GM12872 (cell line): ENCODE data around the gene BLOC1S1.
A peak's percentile ranks its signal among the peaks of the same experiment; 100 is the strongest.

ENCODE experiments used
- TF ChIP-seq, protein P1 (sequence below): IDR thresholded peaks from 3 replicates; pipeline ENCODE4 v1.5.1; 2011; ENCODE audit warnings: low read depth, mild to moderate bottlenecking, low read length, moderate library complexity; ENCODE audit not compliant: insufficient read depth

The BLOC1S1 gene

DNA sequence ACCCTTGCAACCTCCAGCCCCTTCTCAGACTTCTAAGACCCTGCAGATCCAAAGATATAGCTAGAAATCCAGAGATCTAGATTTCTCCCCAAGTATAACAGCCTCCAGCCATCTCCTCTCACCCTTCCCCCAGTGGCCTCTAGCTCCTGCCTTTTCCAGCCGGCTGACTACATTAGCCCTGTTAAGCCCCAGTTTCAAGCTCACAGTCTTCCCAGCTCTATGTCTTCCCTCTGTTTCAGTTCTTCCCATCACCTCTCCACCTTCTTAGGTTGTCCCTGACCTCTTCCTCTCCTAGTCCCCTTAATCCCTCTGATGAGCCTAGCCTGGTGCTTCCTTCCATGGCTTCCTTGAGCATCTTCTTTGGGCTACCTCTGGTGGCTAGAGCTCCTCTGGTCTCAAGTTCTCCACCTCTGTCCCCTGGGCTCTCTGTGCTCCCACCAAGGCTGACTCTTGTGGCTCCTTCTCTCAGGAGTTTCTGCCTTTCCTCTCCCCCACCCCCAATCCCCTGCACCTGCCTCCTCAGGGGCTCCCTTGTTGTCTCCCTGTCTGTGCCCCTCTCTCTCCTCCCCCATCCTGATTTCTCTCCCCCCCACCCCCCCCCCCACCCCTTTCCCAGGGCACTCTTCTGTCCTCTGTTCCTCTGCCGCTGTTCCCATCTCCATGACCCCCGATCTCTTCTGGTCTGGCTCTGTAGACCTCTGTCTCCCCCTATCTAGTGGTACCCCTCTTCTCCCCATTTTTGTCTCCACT lies 26.3 kb downstream of the BLOC1S1 start:
- TF ChIP-seq, protein P1, sequence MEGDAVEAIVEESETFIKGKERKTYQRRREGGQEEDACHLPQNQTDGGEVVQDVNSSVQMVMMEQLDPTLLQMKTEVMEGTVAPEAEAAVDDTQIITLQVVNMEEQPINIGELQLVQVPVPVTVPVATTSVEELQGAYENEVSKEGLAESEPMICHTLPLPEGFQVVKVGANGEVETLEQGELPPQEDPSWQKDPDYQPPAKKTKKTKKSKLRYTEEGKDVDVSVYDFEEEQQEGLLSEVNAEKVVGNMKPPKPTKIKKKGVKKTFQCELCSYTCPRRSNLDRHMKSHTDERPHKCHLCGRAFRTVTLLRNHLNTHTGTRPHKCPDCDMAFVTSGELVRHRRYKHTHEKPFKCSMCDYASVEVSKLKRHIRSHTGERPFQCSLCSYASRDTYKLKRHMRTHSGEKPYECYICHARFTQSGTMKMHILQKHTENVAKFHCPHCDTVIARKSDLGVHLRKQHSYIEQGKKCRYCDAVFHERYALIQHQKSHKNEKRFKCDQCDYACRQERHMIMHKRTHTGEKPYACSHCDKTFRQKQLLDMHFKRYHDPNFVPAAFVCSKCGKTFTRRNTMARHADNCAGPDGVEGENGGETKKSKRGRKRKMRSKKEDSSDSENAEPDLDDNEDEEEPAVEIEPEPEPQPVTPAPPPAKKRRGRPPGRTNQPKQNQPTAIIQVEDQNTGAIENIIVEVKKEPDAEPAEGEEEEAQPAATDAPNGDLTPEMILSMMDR, result no peak

DNA sequence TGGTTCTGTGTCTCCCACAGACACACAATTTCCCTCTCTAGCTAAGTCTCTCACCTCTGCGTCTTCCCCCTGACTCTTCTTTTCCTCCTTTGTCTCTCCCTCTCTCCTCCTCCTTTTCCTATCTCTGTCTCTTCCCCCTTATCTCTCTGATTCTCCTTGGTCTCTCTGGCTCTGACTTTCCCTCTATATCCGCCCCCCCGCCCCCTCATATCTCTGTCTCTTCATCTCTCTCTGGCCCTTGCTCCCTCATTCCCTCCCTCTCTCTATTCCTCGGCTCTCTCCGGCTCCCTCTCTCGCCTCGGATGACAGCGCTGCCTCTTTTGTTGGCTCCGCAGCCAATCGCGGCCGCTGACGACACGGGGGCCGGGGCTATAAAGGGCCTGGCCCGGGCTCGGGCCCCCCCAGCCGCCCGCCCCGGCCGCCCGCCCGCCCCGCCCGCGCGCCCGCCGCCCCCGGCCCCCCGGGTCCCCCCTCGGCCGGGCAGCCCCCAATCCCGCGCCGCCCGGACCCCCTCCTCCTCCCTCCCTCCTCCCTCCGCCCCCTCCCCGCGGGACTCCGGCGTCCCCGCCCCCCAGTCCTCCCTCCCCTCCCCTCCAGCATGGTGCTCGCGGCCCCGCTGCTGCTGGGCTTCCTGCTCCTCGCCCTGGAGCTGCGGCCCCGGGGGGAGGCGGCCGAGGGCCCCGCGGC lies 27.0 kb downstream of the BLOC1S1 start, which contains the start of gene GDF11:
GDF11 (plus strand) TSS at position 404 of the 687 bp plus-strand sequence; CDS start at position 599, 195 bp downstream.
- TF ChIP-seq, protein P1, result no peak

DNA sequence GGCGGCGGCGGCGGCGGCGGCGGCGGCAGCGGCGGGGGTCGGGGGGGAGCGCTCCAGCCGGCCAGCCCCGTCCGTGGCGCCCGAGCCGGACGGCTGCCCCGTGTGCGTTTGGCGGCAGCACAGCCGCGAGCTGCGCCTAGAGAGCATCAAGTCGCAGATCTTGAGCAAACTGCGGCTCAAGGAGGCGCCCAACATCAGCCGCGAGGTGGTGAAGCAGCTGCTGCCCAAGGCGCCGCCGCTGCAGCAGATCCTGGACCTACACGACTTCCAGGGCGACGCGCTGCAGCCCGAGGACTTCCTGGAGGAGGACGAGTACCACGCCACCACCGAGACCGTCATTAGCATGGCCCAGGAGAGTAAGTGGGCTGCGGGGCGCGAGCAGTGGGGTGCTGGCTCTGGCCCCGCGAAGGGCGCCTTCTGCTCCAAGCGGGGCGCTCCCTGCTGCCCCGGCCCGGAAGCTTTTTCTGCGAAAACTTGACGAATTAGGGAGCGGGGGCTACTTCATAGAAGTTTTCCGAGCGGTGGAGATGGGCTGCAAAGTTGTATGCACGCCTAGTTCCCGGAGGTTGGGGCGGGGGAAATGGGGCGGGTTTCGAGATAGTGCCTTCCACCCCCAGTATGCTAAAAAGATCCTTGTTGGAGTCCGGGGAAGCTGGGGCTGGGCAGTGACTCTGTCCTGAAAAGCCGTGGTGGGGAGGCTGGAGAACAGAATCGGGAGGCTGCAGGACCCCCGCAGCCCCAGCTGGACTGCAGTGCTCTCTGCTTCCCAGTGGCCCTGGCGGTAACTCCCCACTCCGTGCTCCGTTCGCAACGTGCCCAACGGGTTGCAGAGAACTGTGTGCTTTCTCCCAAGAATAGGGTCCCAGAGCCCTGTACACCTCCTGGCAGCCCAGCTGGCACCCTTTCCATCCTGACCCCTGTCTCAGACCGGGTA lies 27.8 kb downstream of the BLOC1S1 start:
- TF ChIP-seq, protein P1, result peak; percentile 21; the same call in 2 of the 3 replicates

DNA sequence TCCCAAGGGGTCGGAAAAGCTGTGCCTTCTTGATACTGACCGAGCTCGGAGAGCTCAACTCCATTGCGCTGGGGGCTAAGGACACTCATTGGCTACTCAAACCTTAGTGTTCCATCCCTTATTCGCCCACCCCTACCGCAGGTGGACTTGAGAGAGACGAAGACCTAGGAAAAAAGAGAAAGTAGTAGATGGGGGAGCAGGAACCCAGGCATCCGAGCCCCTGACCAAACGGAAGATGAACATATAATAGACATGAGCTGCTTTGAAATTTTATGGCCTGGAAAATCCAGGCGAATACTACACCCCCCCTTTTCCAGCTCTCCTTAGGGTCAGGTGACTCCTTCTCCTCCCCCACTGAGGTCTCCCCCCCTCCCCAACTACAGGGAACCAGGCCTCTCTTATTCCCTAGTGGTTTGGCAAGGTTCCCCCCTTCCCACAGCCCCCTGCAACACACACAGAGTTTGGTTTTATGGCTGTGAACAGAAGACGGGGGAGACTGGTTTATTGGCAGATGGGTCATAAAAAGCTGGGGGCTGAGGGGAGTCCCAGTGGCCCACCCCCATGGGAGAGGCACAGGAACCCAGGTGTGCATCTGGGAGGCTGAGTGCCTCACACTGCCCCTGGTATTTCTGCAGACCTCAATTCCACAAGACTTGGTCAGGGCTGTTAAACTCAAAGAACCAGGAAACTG lies 28.6 kb downstream of the BLOC1S1 start:
- TF ChIP-seq, protein P1, result no peak

DNA sequence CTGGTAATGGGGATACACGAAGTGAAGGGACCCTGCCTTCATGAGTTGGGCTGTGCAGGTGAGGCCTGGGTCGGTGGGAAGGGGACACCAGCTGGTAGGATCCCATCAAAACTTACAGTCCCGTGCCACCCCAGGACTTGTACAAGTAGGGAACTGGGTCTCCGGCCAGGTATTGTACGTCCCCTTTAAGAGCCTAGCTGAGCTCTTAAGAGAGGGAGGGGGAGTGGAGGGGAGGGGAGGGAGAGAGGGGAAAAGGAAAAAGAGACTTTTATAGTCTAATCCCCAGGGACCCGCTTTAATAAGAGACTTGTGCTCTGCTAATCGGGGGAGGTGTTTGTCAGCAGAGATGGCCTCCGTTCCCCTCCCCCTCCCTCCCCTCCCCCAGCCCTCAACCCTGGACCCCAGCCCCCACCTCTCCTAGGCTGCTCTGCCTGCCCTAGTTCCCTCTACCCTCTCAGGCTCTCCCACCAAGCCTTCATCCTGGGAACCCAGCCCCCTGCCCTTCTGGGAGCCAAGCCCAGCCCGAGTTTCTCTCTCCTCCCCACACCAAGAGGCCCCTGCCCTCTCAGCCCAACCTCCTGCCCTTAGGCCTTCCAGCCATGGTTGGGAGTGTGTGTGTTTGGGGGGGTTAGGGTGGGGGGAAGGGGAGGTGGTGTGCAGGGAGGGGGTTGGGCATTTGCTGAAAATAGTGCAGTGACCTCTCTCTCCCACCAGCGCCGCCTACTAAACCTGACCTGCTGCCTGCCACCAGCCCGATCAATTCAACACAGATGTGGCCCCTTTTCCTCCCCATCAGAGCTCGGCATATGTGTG lies 29.7 kb downstream of the BLOC1S1 start:
- TF ChIP-seq, protein P1, result no peak

DNA sequence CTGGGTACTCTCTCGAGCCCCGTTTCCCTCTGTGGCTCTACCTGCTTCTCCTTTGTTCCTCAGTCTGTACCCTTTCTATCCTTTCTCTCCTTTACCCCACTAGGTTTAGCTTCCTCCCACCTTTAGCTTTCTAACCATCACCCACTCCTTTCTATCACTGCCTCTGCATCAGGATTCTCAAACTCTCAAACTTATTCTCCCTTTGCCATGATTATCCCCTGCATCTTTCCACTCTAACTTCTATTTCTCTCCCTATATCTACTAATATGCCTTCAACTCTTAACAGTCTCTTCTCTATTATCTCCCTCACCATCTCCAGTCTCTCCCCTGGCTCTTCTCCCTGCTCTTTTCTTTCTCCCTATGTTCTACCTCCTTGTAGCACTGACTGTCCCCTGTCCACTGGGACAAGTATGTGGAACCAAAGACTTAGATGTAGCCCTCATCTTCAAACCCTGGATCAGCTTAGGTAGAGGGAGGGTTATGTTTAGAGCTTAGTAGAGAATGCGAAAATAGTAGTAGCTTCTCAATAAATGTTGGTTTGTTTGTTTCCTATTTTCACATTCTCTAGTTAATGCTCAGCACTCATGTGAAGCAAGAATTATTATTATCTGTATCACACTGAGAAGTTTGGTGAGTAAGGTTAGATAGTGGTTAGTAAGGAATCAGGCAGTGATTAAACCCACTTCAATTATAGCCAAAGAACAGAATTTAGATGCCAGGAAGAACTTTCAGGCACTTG lies 30.5 kb downstream of the BLOC1S1 start:
- TF ChIP-seq, protein P1, result no peak
